Neutrophil (primary cell): ENCODE data around the gene GALNT10.

Experiments used
- H3K27ac ChIP-seq: fragments of 200-600 bp; sonication (generic); 2 replicates; pipeline ENCODE4 v1.5.1; 2016; ENCODE audit warnings: mild to moderate bottlenecking, moderate library complexity
- H3K27me3 ChIP-seq: fragments of 200-600 bp; sonication (generic); 2 replicates; pipeline ENCODE4 v1.6.0; 2016; ENCODE audit warnings: mild to moderate bottlenecking
- H3K36me3 ChIP-seq: fragments of 200-600 bp; sonication (generic); 2 replicates; pipeline ENCODE4 v1.5.1; 2017
- H3K4me1 ChIP-seq, 2 experiments: fragments of 200-600 bp in 1 of 2; sonication (generic) in 1 of 2; 1 replicate in 1 of 2; 2 replicates in 1 of 2; pipeline versions ENCODE4 v1.5.1 to v1.6.1; 2013 to 2016; ENCODE audit warnings: low read depth in 1 of 2, low read length in 1 of 2, mild to moderate bottlenecking in 1 of 2, moderate library complexity in 1 of 2; ENCODE audit not compliant: control insufficient read depth in 1 of 2, insufficient read depth in 1 of 2
- H3K4me3 ChIP-seq, 2 experiments: fragments of 200-600 bp in 1 of 2; sonication (generic) in 1 of 2; 1 replicate in 1 of 2; 2 replicates in 1 of 2; pipeline ENCODE4 v1.5.1; 2013 to 2016; ENCODE audit warnings: low read depth in 1 of 2, low read length in 1 of 2, mild to moderate bottlenecking in 1 of 2, moderate library complexity in 1 of 2
- H3K9me3 ChIP-seq: fragments of 200-600 bp; sonication (generic); 2 replicates; pipeline ENCODE4 v1.5.1; 2016
- CTCF ChIP-seq: fragments of 200-600 bp; sonication (generic); IDR thresholded peaks from 2 replicates; pipeline ENCODE4 v1.5.1; 2016; ENCODE audit warnings: antibody characterized with exemption

The GALNT10 gene

GRCh38 chr5:154222414-154222813, 31.9 kb downstream of the GALNT10 start:
- Histone ChIP-seq H3K27ac (no peak overlapping the region), H3K4me1 (peaks cover 8 to 22% of the 10 kb centered on the region in 2 experiments), H3K36me3 (peaks cover 23% of the 10 kb centered on the region), H3K4me3 (no peak overlapping the region), H3K9me3 (no peaks in the 10 kb centered on the region), H3K27me3 (no peaks in the 10 kb centered on the region)
- TF ChIP-seq CTCF, result no peak

GRCh38 chr5:154223320-154223719, 32.8 kb downstream of the GALNT10 start:
- Histone ChIP-seq H3K9me3 (no peaks in the 10 kb centered on the region), H3K4me1 (peaks cover 8 to 22% of the 10 kb centered on the region in 2 experiments), H3K4me3 (no peak overlapping the region), H3K36me3 (peaks cover 16% of the 10 kb centered on the region), H3K27ac (no peak overlapping the region), H3K27me3 (no peaks in the 10 kb centered on the region)
- no peak for TF ChIP-seq CTCF

- TF ChIP-seq CTCF, result no peak
- H3K4me3 ChIP-seq, result no peak overlapping the region
- H3K4me1 ChIP-seq, result peaks cover 8 to 13% of the 10 kb centered on the region in 2 experiments
- H3K36me3 ChIP-seq, result peaks cover 3% of the 10 kb centered on the region
- H3K9me3 ChIP-seq, result no peaks in the 10 kb centered on the region
- no peaks in the 10 kb centered on the region for H3K27me3 ChIP-seq
- no peak overlapping the region for H3K27ac ChIP-seq
Measured at GRCh38 chr5:154227090-154227489, 36.6 kb downstream of the GALNT10 start.

- no peak overlapping the region for H3K4me3 ChIP-seq
- TF ChIP-seq CTCF, result no peak
Measured at GRCh38 chr5:154228696-154229095, 38.2 kb downstream of the GALNT10 start.

GRCh38 chr5:154230526-154230925, 40.0 kb downstream of the GALNT10 start:
- Histone ChIP-seq H3K9me3 (no peaks in the 10 kb centered on the region), H3K27ac (no peak overlapping the region), H3K36me3 (peaks cover 3% of the 10 kb centered on the region), H3K4me1 (no peaks in the 10 kb centered on the region), H3K4me3 (no peak overlapping the region), H3K27me3 (no peaks in the 10 kb centered on the region)
- TF ChIP-seq CTCF, result no peak

More at GRCh38 chr5:154228696-154229095, 38.2 kb downstream of the GALNT10 start:
- Histone ChIP-seq H3K27ac (no peak overlapping the region), H3K4me1 (peaks cover 0 to 5% of the 10 kb centered on the region in 2 experiments), H3K9me3 (no peaks in the 10 kb centered on the region), H3K27me3 (no peaks in the 10 kb centered on the region), H3K36me3 (peaks cover 3% of the 10 kb centered on the region)

GRCh38 chr5:154234551-154234950, 44.0 kb downstream of the GALNT10 start:
- H3K27ac ChIP-seq, result no peak overlapping the region
- peaks cover 3% of the 10 kb centered on the region for H3K36me3 ChIP-seq
- H3K9me3 ChIP-seq, result no peaks in the 10 kb centered on the region
- no peaks in the 10 kb centered on the region for H3K27me3 ChIP-seq
- TF ChIP-seq CTCF, result no peak
- H3K4me1 ChIP-seq, result peaks cover 11 to 14% of the 10 kb centered on the region in 2 experiments
- H3K4me3 ChIP-seq, result no peak overlapping the region
